OCI-M2 (cell line): ENCODE results near the gene RPS26.
"Not testable (repeated sequence)": the region's sequence is repeated elsewhere in the genome, so short reads cannot be mapped to it uniquely, and the experiment has no call there.

Source experiments
- DNase-seq: peaks from one replicate; lab custom pipeline; 2025; ENCODE audit not compliant: unreplicated experiment; lab: John Stamatoyannopoulos, UW

Gene RPS26

GRCh38 chr12:56041552-56042429, at the start of gene RPS26:
RPS26 (plus strand) TSS chr12:56041918; CDS start chr12:56042167, 249 bp downstream.
- DNase-seq = peak; percentile 63

GRCh38 chr12:55993230-55993853, 48.4 kb upstream of the RPS26 start:
- no peak for DNase-seq

GRCh38 chr12:55995366-55995765, 46.4 kb upstream of the RPS26 start:
- DNase-seq = no peak

- no peak for DNase-seq
These were observed 45.5 kb upstream of the RPS26 start for GRCh38 chr12:55996201-55996714.

GRCh38 chr12:55996715-55997534, 44.8 kb upstream of the RPS26 start, which contains the start of gene SUOX:
SUOX (plus strand) TSS chr12:55997276; CDS start chr12:56002222, 4,946 bp downstream.
- DNase-seq = peak; percentile 57

- no peak for DNase-seq
These were observed 44.2 kb upstream of the RPS26 start for GRCh38 chr12:55997535-55997859.

- not testable (repeated sequence) for DNase-seq
These were observed 42.2 kb upstream of the RPS26 start for GRCh38 chr12:55999522-55999921.

- not testable (repeated sequence) for DNase-seq
These were observed 41.6 kb upstream of the RPS26 start for GRCh38 chr12:55999999-56000540.

GRCh38 chr12:56001487-56002100, 40.1 kb upstream of the RPS26 start:
- DNase-seq = no peak

GRCh38 chr12:56003376-56003775, 38.3 kb upstream of the RPS26 start:
- not testable (repeated sequence) for DNase-seq

GRCh38 chr12:56004211-56004610, 37.5 kb upstream of the RPS26 start:
- DNase-seq = no peak

- DNase-seq = no peak
These were observed 33.9 kb upstream of the RPS26 start for GRCh38 chr12:56007564-56008559.

- DNase-seq = no peak
These were observed 31.6 kb upstream of the RPS26 start for GRCh38 chr12:56010111-56010570.

- DNase-seq = no peak
These were observed 30.1 kb upstream of the RPS26 start for GRCh38 chr12:56011509-56012090.

- DNase-seq = no peak
These were observed 28.2 kb upstream of the RPS26 start for GRCh38 chr12:56013482-56013881.

- no peak for DNase-seq
These were observed 27.5 kb upstream of the RPS26 start for GRCh38 chr12:56014205-56014604.

GRCh38 chr12:56017181-56017580, 24.5 kb upstream of the RPS26 start:
- no peak for DNase-seq

- no peak for DNase-seq
These were observed 23.4 kb upstream of the RPS26 start for GRCh38 chr12:56018356-56018755.
